ENCODE results near the gene RABGEF1. TPM values are rescaled to one million over a fixed set of nuclear protein-coding genes. Genes with fewer than 3 reads are reported as not detected.

RABGEF1 gene
- total and polyA plus RNA-seq, 2 of the 8 experiments (the other 6 are each of a cell fraction or from before 2014, with no cell fraction given), result 10.2 to 18.0 TPM

GRCh38 chr7:66747385-66747784 is 6.9 kb downstream of the RABGEF1 start:
- peaks cover 7 to 80% of the 10 kb centered on the region in 2 experiments; a peak in 3 of 4 replicates for H3K79me2 ChIP-seq (ENCODE audit: control insufficient read depth in 1 of 2, insufficient read depth in 2 of 2, low read length in 2 of 2)
- peaks cover 0 to 7% of the 10 kb centered on the region in 2 experiments for H4K20me1 ChIP-seq (replicated peaks in 1 of 2; ENCODE audit: control insufficient read depth in 1 of 2, insufficient read depth in 2 of 2, low read length in 2 of 2)
- H3K9me3 ChIP-seq (ENCODE audit: insufficient read depth in 2 of 2, low read depth in 1 of 2, low read length in 1 of 2), result no peaks in the 10 kb centered on the region
- H3K23ac ChIP-seq (ENCODE audit: insufficient read length), result no peak overlapping the region
- no peak overlapping the region for H4K8ac ChIP-seq (ENCODE audit: extremely low read depth, insufficient read depth, low read length)
- no peaks in the 10 kb centered on the region for H3K36me3 ChIP-seq (ENCODE audit: control insufficient read depth in 2 of 4, insufficient read depth in 4 of 4, low read length in 3 of 4)
- H3K56ac ChIP-seq (replicated peaks; ENCODE audit: insufficient read length, low read depth, low read length), result no peak overlapping the region
- no peak overlapping the region for H2AK5ac ChIP-seq (ENCODE audit: low read depth, low read length)
- no peak overlapping the region for H4K5ac ChIP-seq (ENCODE audit: insufficient read length, low read depth, low read length)
- H2BK120ac ChIP-seq (replicated peaks; ENCODE audit: low read depth, low read length), result no peak overlapping the region
- no peak overlapping the region for H3K4ac ChIP-seq (replicated peaks; ENCODE audit: insufficient read length, low read depth, low read length)
- DNase-seq (ENCODE audit: low read depth in 1 of 2, low spot score in 2 of 2), result no peak
- H2BK5ac ChIP-seq (ENCODE audit: low read depth, low read length), result no peak overlapping the region
- no peak overlapping the region for H3K27ac ChIP-seq (ENCODE audit: low read depth, low read length)
- no peak overlapping the region for H2AFZ ChIP-seq (ENCODE audit: low read length)
- no peak overlapping the region for H4K91ac ChIP-seq (replicated peaks; ENCODE audit: insufficient read length, low read length)
- no peak overlapping the region for H3K14ac ChIP-seq (ENCODE audit: insufficient read length)
- H2BK15ac ChIP-seq (ENCODE audit: low read length), result no peak overlapping the region
- CTCF ChIA-PET (ENCODE audit: partially characterized antibody), result interaction anchor here (0.8 kb wide), 1 partner anchor 30 kb away, joined by 3 read pairs; no protein-coding TSS in a partner anchor
- H3K4me3 ChIP-seq (ENCODE audit: extremely low read depth in 1 of 4, insufficient read depth in 2 of 4, low read depth in 3 of 4, low read length in 4 of 4), result no peak overlapping the region
- no peaks in the 10 kb centered on the region for H3K4me1 ChIP-seq (replicated peaks in 1 of 4; ENCODE audit: control insufficient read depth in 3 of 4, insufficient read depth in 4 of 4, low read length in 3 of 4)
- H2BK20ac ChIP-seq (ENCODE audit: low read length), result no peak overlapping the region
- H2BK12ac ChIP-seq (ENCODE audit: low read depth, low read length), result no peak overlapping the region
- TF ChIP-seq ZNF274 (IDR thresholded peaks at IDR 0.05; ENCODE audit: borderline replicate concordance, extremely low read depth, low read length), result no peak
- no peak for TF ChIP-seq NANOG (IDR thresholded peaks at IDR 0.05; ENCODE audit: insufficient read depth, low read depth, low read length, poor library complexity, severe bottlenecking)
- no peak for TF ChIP-seq RNF2 (IDR thresholded peaks at IDR 0.05; ENCODE audit: borderline replicate concordance, low read depth, low read length, missing control alignments, poor library complexity, severe bottlenecking)
- no peak for TF ChIP-seq SIN3A (conservative IDR thresholded peaks at IDR 0.05 in 1 of 2, IDR thresholded peaks at IDR 0.05 in 1 of 2; ENCODE audit: low read depth in 1 of 2, low read length in 2 of 2)
- no peak for TF ChIP-seq GABPA (IDR thresholded peaks at IDR 0.05; ENCODE audit: borderline replicate concordance, insufficient read depth, low read length)
- TF ChIP-seq SP4 (IDR thresholded peaks at IDR 0.05; ENCODE audit: low read length), result no peak
- TF ChIP-seq EGR1 (IDR thresholded peaks at IDR 0.05; ENCODE audit: borderline replicate concordance, low read depth, low read length), result no peak
- TF ChIP-seq EP300 (IDR thresholded peaks at IDR 0.05; ENCODE audit: borderline replicate concordance in 1 of 2, low read depth in 2 of 2, low read length in 2 of 2), result no peak
- TF ChIP-seq SIX5 (IDR thresholded peaks at IDR 0.05; ENCODE audit: low read depth, low read length), result no peak
- WGBS, 2 experiments (ENCODE audit: extremely low coverage in 1 of 2, insufficient coverage in 1 of 2, insufficient read length in 1 of 2, insufficient replicate concordance in 2 of 2, low coverage in 1 of 2, low lambda C conversion rate in 2 of 2, missing lambda C conversion rate in 1 of 2), result 95% methylated on average over 2 of the region's 2 CpGs; no CpG with 5 or more reads in 1 of the 2 experiments
- H3K23me2 ChIP-seq (ENCODE audit: low read depth, low read length), result no peaks in the 10 kb centered on the region
- H3K9ac ChIP-seq (replicated peaks in 1 of 4; ENCODE audit: extremely low read depth in 1 of 4, low read depth in 3 of 4, low read length in 3 of 4), result no peak overlapping the region
- no peak for FAIRE-seq
- H3K4me2 ChIP-seq (ENCODE audit: insufficient read depth in 1 of 2, low read depth in 2 of 2, low read length in 2 of 2), result no peak overlapping the region
- H3K27me3 ChIP-seq (replicated peaks in 1 of 4; ENCODE audit: control insufficient read depth in 3 of 4, extremely low read depth in 1 of 4, insufficient read depth in 3 of 4, low read length in 3 of 4), result no peaks in the 10 kb centered on the region
- POLR2A ChIA-PET (ENCODE audit: partially characterized antibody), result no interaction called here
- no peak overlapping the region for H3K18ac ChIP-seq (ENCODE audit: extremely low read depth, low read length)
- H3K79me1 ChIP-seq (ENCODE audit: low read depth, low read length), result peaks cover 4% of the 10 kb centered on the region
